Measurements from ENCODE around the gene ESRP2.

The ESRP2 gene

DNA sequence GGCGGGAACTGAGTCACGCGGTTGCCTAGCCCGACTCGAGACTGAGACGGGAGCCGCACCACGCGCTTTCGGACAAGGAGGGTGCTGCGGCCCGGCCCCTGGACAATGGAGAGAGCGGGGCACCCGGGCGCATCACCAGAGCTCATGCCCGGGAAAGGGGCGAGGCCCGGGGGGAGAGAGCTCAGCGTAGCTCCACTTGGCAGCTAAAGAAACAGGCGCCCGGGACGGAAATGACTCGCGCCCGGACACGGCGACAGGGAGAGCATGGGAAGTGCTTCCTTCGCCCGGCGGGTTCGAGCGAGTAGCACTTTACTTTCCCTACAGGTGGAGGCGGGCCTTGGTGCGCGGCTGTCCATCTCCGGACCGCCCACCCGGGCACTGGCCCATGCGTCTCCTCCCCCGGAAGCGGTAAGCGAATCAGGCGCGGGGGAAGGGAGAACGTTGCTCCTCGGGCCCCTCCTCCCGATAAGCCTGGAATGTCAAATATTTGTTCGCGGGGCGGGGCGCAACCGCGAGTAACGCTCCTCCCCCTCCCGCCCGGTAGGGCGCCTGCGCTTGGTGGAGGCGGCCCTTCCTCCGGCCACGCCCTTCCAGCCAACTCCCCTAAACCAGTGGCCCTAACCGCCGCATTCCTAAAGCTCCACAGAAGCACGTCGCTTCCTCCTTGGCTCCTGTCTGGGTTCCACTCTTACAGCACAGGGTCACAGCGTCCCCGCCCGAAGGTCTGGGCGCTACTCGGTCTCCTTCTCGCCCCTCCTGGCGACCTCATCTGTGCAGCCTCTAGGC, 1.5 kb upstream of the ESRP2 start:
- ChIA-PET POLR2A (interaction anchor here (0.6 to 0.9 kb wide), 3 partner anchors 20 to 336 kb away, joined by 3 read pairs; partner anchors contain the start of genes PRMT7 and SLC7A6OS), CTCF (interaction anchor here (1.0 to 4.0 kb wide), 7 partner anchors 9 to 118 kb away, joined by 3 to 21 read pairs (median 7); partner anchors contain the start of gene SLC7A6)
- TF ChIP-seq, protein P1, sequence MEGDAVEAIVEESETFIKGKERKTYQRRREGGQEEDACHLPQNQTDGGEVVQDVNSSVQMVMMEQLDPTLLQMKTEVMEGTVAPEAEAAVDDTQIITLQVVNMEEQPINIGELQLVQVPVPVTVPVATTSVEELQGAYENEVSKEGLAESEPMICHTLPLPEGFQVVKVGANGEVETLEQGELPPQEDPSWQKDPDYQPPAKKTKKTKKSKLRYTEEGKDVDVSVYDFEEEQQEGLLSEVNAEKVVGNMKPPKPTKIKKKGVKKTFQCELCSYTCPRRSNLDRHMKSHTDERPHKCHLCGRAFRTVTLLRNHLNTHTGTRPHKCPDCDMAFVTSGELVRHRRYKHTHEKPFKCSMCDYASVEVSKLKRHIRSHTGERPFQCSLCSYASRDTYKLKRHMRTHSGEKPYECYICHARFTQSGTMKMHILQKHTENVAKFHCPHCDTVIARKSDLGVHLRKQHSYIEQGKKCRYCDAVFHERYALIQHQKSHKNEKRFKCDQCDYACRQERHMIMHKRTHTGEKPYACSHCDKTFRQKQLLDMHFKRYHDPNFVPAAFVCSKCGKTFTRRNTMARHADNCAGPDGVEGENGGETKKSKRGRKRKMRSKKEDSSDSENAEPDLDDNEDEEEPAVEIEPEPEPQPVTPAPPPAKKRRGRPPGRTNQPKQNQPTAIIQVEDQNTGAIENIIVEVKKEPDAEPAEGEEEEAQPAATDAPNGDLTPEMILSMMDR (IDR thresholded peaks at IDR 0.05; ENCODE audit: control extremely low read depth, extremely low read depth, low read depth, missing control alignments) = no peak
- DNase-seq (ENCODE audit: extremely low spot score) = peak; percentile 98

DNA sequence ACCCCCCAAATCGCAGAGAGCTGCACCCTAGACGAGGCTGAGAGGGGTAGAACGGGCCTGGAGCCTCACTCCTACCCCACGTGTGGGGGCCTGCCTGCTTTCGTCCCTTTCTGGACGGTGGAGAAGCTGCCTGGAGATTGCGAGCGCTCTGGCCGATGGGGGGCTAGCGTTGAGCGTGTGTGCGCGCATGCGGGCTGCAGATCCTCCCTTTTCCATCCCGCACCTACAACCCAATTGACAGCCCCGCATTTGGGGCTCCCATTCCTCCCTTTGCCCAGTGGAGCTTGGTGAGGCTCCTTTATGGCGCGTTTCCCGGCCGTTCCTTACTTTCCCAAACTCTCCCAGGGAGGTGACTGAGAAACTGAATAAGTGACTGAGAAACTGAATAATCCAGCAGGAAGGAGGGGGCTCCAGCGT, 907 bp upstream of the ESRP2 start:
- peak; percentile 45 for DNase-seq (ENCODE audit: extremely low spot score)
- POLR2A ChIA-PET = interaction anchor here (0.6 kb wide), 1 partner anchor 335 kb away, joined by 3 read pairs; no protein-coding TSS in a partner anchor
- TF ChIP-seq, protein P1 (IDR thresholded peaks at IDR 0.05; ENCODE audit: control extremely low read depth, extremely low read depth, low read depth, missing control alignments) = no peak
- CTCF ChIA-PET = interaction anchor here (1.1 to 4.0 kb wide), 5 partner anchors 9 to 92 kb away, joined by 3 to 21 read pairs (median 8); partner anchors contain the start of gene SLC7A6

DNA sequence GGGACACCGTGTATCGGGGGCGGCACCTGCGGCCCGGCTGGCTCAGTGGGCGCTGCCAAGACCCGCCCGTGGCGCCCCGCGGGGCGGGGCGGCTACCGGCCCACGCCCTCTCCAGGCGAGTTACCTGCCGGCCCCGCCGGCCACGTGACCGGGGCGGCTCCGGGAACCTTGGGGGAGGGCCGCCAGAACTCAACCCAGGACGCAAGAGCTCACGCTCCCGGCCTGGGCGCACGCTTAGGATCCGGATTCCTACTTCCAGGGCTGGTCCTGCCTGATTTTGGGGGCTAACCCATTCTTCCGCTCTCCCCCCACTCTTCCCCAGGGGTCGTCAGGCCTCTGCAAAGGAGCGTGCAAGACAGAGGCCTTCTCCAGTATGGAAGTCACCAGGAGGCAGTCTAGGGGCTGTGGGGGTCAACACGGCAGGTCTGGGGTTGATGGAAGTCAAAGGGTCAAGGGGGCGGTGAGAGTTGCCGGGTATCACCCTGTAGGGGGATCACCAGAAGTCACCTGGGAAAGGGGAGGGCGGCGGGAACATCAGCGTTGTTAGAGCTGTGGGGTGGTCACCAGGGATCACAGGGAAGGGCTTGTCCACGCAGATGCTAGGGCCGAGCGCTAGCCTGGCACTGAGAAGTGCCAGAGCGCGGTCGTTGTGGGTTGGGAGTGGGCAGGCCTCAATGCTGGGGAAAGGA, 354 bp upstream of the ESRP2 start:
- ChIA-PET POLR2A (no interaction called here), CTCF (interaction anchor here (1.1 to 4.0 kb wide), 5 partner anchors 8 to 93 kb away, joined by 3 to 21 read pairs (median 8); partner anchors contain the start of gene SLC7A6)
- TF ChIP-seq, protein P1 (IDR thresholded peaks at IDR 0.05; ENCODE audit: control extremely low read depth, extremely low read depth, low read depth, missing control alignments) = no peak
- peak; percentile 67 for DNase-seq (ENCODE audit: extremely low spot score)

DNA sequence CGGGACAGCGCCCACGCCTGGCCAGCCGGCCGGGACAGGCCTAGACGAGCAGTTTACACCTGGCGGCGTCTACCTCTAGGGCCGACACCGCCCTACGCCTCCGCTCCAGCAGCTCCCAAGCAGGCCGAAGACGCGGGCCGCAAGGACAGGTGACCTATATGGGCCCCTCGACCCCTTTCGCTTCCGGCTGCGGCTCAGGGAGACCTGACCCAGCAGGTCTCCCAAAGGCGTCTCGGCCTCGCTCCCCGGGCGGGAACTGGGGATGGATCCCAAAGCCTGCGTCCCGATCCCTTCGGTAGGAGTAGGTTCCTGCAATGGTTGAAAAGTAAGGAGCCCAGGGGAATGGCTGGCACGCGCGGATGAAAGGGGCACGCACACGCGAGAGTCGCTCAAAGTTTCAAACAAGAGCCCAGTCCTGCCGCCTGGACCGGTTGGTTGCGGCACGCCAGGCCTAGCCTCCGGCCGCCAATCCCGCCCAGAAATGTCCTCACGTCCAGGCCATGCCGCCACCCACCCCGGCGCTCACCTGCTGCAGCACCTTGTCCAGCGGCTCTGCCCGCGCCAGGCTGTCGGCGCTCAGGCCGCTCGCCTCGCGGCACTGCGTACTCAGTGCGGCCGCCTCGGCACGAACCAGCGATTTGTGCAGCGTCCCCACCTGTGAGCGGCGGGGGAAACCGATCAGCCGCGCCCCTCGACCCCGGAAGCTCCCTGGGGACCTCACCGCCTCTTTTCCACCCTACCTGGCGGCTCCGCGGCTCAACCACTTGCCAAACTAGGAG, 630 bp downstream of the ESRP2 start:
- CTCF ChIA-PET = interaction anchor here (0.9 to 4.0 kb wide), 4 partner anchors 26 to 419 kb away, joined by 3 to 21 read pairs (median 4); no protein-coding TSS in a partner anchor
- TF ChIP-seq, protein P1 (IDR thresholded peaks at IDR 0.05; ENCODE audit: control extremely low read depth, extremely low read depth, low read depth, missing control alignments) = no peak
- POLR2A ChIA-PET = no interaction called here
- no peak for DNase-seq (ENCODE audit: extremely low spot score)

DNA sequence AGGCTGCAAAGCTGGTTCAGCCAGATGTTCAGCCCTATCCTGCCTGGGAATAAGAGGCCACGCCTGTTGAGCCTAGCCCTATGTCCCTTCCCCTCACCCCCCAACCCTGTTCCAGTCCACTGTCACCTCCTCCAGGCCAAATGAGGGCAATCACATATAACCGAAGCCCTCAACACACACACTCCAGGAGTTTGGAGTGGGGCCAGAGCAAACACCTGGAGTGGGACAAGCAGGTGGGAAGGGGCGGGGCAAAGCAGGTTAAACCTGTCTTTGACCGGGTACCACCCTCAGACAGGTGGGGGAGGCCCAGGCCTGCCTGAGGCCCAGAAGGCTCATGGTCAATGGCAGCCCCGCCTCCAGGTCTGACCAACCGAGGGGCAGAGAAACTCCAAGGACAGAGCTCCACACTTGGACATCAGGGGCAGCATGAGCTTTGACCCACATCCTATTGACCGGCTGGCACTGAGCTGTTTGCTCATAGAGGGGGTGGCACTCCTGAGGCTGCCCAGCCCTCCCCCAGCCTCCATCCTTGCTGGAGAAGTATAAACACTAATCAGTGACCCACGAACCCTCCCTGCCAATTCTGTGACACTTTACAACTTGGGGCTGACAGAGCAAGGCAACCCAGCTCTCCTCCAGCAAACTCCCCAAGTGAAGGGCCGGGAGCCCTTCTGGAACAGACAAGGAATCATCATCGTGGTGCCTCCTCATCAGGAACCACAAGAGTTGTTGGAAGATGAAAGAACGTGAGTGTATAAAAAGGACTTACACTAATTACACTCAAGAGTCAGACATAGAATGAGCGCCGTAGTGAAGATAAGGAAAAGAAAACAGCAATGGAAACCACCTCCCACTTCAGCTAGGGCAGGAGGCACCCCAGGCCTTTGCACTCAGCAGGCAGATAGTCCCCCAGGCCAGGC, 1.5 kb downstream of the ESRP2 start:
- no peak for DNase-seq (ENCODE audit: extremely low spot score)
- TF ChIP-seq, protein P1 (IDR thresholded peaks at IDR 0.05; ENCODE audit: control extremely low read depth, extremely low read depth, low read depth, missing control alignments) = no peak
- ChIA-PET CTCF (interaction anchor here (0.9 to 1.3 kb wide), 3 partner anchors 92 to 418 kb away, joined by 3 to 4 read pairs (median 3); no protein-coding TSS in a partner anchor), POLR2A (no interaction called here)

All from GM10248 (cell line).